HUES64 (cell line): ENCODE results near the gene PDGFA.

Experiments
- H3K27ac ChIP-seq: 2 replicates; pipeline ENCODE4 v1.7.0; 2013; ENCODE audit warnings: low read depth, low read length, inconsistent platforms
- H3K27me3 ChIP-seq: 2 replicates; pipeline ENCODE4 v1.6.1; 2013; ENCODE audit warnings: mild to moderate bottlenecking, low read length; ENCODE audit not compliant: insufficient read depth
- H3K36me3 ChIP-seq: 2 replicates; pipeline ENCODE4 v1.6.1; 2013; ENCODE audit warnings: mild to moderate bottlenecking, low read length; ENCODE audit not compliant: insufficient read depth
- H3K4me1 ChIP-seq: 2 replicates; pipeline ENCODE4 v1.6.1; 2013; ENCODE audit warnings: mild to moderate bottlenecking, low read length, moderate library complexity; ENCODE audit not compliant: insufficient read depth
- H3K4me3 ChIP-seq: 2 replicates; pipeline ENCODE4 v1.5.1; 2013; ENCODE audit warnings: mild to moderate bottlenecking, low read length, moderate library complexity
- H3K9ac ChIP-seq: 2 replicates; pipeline ENCODE4 v1.6.1; 2013; ENCODE audit warnings: mild to moderate bottlenecking, low read depth, low read length
- H3K9me3 ChIP-seq: 2 replicates; pipeline ENCODE4 v1.6.1; 2013; ENCODE audit warnings: low read depth, low read length; ENCODE audit not compliant: insufficient read depth
- WGBS: fragments of 150-250, 120-280 bp; methylation state at CpG from one replicate; pipeline ENCODE4 v1.1.7; 2013; ENCODE audit warnings: missing lambda C conversion rate; 5-methylcytosine and 5-hydroxymethylcytosine counted together

PDGFA gene

DNA sequence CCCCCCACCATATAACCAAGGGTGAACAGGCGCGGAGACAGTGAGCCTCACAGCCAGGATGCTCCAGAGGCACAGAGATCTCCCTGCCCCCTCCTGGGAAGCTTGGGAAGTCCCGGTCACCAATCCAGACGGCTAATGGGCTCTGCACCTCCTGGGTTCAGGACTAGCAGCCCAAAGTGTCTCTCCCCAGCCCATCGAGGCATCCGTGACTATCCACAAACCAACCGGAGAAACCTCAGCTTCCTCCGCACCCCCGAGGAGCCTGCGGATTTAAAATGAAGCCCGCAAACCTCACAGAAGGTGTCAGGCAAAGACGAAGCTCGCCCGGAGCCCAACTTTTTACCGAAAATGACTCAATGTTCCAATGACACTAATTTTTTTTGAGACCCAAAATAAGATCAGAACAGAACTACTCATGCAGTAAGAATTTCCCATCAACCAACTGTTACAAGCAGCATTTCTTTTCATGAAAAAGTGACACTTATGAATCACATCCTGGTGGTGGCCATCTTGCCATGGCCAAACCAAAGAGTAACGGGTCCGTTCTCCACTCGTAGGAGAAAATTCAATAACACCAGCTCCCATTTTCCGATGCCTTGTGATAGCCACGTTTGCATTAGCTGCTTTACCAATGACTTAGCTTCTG lies 6.0 kb downstream of the PDGFA start:
- peaks cover 22% of the 10 kb centered on the region for H3K4me1 ChIP-seq
- WGBS: 88% methylated on average over 20 of the region's 20 CpGs
- H3K4me3 ChIP-seq: no peak overlapping the region
- no peaks in the 10 kb centered on the region for H3K9me3 ChIP-seq
- no peak overlapping the region for H3K27ac ChIP-seq
- no peak overlapping the region for H3K9ac ChIP-seq
- H3K36me3 ChIP-seq: peaks cover 24% of the 10 kb centered on the region
- H3K27me3 ChIP-seq: peaks cover 16% of the 10 kb centered on the region

DNA sequence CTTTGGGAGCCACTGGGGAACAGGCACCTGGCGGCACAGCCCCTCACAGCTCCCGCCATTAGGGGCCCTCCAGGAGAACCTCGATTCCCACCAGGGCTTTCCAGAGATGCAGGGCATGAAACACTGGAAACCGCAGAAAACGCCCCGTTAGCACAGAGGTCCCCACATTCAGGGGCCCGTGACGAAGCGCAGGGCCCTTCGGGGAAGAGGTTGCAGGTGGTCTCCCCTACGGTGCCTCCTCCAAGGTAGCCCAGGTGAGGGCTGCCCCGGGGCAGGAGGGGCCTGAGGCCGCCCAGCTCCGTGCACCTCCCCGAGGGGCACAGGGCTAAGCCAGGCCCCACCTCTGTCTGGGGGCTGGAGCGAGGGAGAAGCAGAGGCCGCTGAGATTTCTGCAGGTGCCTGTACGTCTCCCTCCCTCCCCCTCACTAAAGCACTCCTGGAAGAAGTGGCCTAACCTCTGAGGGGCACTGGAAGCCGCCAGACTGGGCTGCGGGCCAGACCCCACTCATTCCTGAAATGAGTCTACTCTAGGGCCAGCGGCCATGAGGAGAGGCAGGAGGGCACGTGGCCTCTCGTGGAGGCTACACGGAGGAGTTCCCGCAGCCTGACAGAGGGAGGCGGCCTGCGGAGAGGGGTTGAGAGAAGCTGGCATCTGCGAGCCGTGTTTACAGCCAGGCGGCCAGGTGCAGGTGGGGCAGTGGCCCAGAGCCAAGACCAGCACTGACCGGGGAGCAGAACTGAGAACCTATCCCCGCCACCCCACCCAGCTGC lies 6.9 kb downstream of the PDGFA start:
- peaks cover 22% of the 10 kb centered on the region for H3K4me1 ChIP-seq
- WGBS: 92% methylated on average over 32 of the region's 32 CpGs
- H3K27me3 ChIP-seq: peaks cover 10% of the 10 kb centered on the region
- H3K27ac ChIP-seq: no peak overlapping the region
- no peak overlapping the region for H3K4me3 ChIP-seq
- H3K9me3 ChIP-seq: no peaks in the 10 kb centered on the region
- H3K9ac ChIP-seq: no peak overlapping the region
- H3K36me3 ChIP-seq: peaks cover 33% of the 10 kb centered on the region

DNA sequence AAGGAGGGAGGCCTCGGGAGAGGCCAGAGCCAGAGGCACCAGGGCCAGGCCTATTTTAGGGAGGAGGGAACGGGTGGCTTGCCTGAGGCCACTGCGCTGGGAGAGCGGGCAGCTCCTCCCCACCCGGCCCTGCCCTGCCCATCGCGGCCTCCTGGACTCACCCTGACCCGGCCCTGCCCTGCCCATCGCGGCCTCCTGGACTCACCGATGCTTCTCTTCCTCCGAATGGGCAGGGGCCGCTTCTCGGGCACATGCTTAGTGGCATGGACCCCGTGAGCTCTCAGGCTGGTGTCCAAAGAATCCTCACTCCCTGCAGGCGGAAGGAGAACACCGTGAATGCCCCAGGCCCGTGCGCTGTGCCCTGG lies 7.5 kb downstream of the PDGFA start:
- no peaks in the 10 kb centered on the region for H3K9me3 ChIP-seq
- 92% methylated on average over 19 of the region's 19 CpGs for WGBS

DNA sequence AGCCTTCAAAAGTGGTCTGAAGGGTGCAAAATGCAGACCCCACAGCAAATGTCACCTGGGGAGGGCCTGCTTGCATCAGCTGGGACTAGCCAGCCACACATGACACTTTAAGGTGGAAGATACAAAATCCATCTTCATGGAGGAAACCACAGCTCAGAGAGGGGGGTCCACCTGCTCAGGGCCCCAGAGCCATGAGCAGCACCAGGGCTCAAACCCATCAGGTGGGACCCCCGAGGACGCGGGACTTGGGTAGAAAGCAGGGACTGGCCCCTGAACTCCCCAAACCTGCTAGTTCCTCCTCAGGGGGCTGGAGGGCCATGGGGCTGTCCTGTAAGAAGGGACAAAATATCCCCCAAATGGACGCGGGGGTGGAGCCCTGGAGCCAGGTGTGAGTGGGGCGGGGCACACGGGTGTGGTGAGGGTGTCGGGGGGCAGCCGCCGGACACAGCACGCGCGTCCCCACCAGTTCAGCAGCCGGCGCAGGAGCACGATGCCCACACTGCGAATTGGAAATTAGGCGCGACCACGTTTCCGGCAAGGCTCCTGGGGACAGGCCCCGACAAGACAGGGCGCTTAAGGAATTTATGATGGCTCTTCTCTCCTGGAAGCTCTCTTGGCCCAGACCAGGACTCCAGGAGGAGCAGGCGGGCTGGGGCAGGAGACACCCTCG lies 8.0 kb downstream of the PDGFA start:
- no peak overlapping the region for H3K27ac ChIP-seq
- H3K4me1 ChIP-seq: peaks cover 22% of the 10 kb centered on the region
- peaks cover under 1% of the 10 kb centered on the region; the same call in 1 of the 2 replicates for H3K27me3 ChIP-seq
- no peak overlapping the region for H3K9ac ChIP-seq
- 93% methylated on average over 25 of the region's 25 CpGs for WGBS
- H3K9me3 ChIP-seq: no peaks in the 10 kb centered on the region
- peaks cover 40% of the 10 kb centered on the region for H3K36me3 ChIP-seq
- H3K4me3 ChIP-seq: no peak overlapping the region

More for the DNA sequence above, 7.5 kb downstream of the PDGFA start:
- H3K36me3 ChIP-seq: peaks cover 36% of the 10 kb centered on the region
- peaks cover 6% of the 10 kb centered on the region for H3K27me3 ChIP-seq
- no peak overlapping the region for H3K9ac ChIP-seq
- peaks cover 22% of the 10 kb centered on the region for H3K4me1 ChIP-seq
- H3K27ac ChIP-seq: no peak overlapping the region
- no peak overlapping the region for H3K4me3 ChIP-seq

DNA sequence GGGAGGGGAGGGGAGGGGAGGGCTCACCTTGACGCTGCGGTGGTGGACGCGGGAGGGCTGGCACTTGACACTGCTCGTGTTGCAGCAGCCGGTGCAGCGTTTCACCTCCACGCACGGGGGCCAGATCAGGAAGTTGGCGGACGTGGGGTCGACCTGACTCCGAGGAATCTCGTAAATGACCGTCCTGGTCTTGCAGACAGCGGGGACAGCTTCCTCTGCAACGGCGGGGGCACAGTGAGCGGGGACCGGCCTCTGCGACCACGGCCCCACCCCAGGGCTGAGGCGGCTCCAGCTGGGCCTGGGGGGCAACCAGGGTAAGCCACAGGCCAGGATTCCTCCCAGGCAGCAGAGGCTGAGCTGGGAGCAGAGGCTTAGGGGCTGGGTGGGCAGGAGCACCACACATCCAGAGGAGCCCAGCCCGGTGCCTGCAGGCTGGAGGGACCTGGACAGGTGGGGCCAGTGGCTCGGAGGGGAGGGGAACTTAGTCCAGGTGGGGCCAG lies 8.8 kb downstream of the PDGFA start:
- Histone ChIP-seq H3K9me3 (no peaks in the 10 kb centered on the region), H3K4me1 (peaks cover 19% of the 10 kb centered on the region), H3K9ac (no peak overlapping the region), H3K27me3 (no peaks in the 10 kb centered on the region), H3K27ac (no peak overlapping the region), H3K4me3 (no peak overlapping the region), H3K36me3 (peaks cover 45% of the 10 kb centered on the region)
- WGBS: 91% methylated on average over 25 of the region's 25 CpGs

DNA sequence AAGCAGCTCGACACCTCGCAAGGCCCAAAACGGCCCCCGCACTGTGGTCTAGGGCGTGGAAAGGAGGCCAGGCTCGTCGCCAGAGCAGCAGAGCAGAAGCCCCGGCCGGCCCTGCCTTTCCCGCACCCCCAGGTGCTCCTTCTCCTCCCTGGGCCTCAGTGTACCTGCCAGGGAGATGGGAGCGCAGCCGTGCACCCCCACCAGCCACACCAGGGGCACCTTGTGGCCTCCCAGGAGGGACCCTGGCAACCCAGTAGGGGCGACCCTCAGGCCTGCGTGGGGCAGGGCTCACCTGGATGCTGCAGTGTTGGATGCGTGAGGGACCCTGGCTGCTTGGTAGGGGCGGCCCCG lies 9.5 kb downstream of the PDGFA start:
- Histone ChIP-seq H3K9me3 (no peaks in the 10 kb centered on the region), H3K4me3 (no peak overlapping the region), H3K36me3 (peaks cover 50% of the 10 kb centered on the region), H3K27ac (no peak overlapping the region), H3K27me3 (no peaks in the 10 kb centered on the region), H3K9ac (no peak overlapping the region), H3K4me1 (peaks cover 13% of the 10 kb centered on the region)
- WGBS: 94% methylated on average over 17 of the region's 17 CpGs

DNA sequence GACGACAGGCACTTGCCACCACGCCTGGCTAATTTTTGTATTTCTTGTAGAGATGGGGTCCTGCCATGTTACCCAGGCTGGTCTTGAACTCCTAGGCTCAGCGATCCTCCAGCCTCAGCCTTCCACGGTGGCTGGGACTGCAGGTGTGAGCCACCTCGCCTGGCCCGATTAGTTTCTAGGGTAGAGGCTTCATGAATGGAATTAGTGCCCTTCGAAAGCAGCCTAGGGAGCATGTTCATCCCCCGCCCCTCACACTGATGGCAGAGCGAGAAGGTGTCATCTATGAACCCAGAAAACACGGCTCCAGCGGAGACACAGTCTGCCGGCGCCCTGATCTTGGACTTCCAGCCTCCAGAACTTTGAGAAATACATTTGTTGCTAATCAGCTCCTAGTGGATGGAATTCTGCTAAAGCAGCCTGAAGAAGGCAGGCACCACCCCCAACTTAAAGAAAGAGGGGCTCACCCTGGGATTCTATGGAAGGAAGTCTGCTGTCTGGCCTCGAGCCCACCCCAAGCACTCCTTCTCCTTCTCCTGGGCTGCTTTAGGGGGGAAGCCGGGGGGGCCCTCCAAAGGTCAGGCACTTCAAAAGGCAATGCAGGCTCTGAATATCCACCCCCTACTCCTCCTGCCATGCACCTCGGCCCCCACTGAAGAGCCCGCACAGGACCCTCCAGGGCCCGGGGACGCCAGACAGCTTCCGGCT lies 10.1 kb downstream of the PDGFA start:
- 95% methylated on average over 20 of the region's 20 CpGs for WGBS
- no peaks in the 10 kb centered on the region for H3K9me3 ChIP-seq
- no peaks in the 10 kb centered on the region for H3K27me3 ChIP-seq
- H3K36me3 ChIP-seq: peaks cover 50% of the 10 kb centered on the region
- H3K27ac ChIP-seq: no peak overlapping the region
- H3K4me1 ChIP-seq: peaks cover 7% of the 10 kb centered on the region
- no peak overlapping the region for H3K4me3 ChIP-seq
- no peak overlapping the region for H3K9ac ChIP-seq

DNA sequence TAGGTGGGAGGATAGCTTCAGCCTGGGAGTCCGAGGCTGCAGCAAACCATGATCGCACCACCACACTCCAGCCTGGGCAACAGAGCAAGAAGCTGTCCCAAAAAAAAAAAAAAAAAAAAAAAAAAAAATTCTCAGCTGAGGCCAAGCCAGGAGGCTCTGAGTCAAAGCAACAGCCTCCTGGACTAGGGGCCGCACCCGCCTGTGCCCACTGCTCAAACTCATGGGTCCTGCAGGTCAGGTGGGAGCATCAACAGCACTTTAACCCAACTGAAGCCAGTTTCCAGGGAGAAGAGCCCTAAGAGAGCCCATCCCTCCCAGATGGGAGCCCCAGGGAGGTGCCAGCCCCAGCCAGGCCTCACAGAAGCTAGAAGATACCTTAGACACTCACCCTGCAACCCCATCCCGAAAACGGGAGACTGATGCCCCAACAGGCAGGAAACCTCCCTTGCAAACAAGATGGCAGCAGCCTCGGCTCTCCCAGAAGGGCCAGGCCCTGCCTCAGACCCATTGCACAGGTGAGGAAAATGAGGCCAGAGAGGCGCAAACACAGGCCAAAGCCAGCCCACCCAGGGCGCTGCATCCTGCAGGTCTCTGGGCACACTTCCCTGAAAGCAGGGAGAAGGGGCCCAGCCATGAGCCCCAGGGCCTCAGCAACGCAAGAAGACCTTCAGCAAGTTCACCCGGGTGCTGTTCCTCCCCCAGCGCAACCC lies 11.0 kb downstream of the PDGFA start:
- H3K4me3 ChIP-seq: no peak overlapping the region
- H3K9ac ChIP-seq: no peak overlapping the region
- 96% methylated on average over 12 of the region's 12 CpGs for WGBS
- H3K9me3 ChIP-seq: no peaks in the 10 kb centered on the region
- H3K27ac ChIP-seq: no peak overlapping the region
- no peaks in the 10 kb centered on the region; the same call in 1 of the 2 replicates for H3K4me1 ChIP-seq
- H3K27me3 ChIP-seq: no peaks in the 10 kb centered on the region
- peaks cover 50% of the 10 kb centered on the region for H3K36me3 ChIP-seq

DNA sequence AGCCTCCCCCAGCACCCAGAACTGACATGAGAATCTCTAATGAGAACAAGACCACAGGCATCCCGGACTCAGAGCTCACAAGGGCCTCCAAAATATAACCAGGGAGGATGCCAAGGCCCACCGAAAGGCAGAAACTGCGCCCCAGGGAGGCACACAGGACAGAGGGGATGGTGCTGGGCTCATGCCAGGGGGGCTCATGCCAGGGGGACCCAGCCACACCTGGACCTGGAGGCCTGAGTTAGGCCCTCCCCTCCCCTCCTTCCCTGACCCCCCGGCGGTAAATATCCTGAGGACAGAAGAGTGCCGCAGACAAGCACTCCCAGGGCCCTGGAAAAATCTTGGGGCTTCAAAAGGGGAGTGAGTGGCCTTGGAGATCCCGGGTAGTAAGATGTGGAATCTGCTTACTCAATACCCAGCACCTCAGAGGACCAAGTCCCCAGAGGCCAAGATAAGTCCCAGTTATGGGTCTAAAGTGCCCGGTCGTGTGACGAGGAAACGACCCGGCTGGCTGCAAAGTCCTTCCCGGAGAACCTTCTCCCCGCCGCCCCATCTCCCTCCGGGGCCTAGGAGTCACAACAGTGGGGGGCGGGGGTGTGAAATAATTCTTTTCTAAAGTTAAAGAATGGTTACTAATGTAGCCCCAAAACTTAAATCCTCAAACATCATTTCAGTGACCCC lies 11.9 kb downstream of the PDGFA start:
- no peaks in the 10 kb centered on the region for H3K4me1 ChIP-seq
- peaks cover 52% of the 10 kb centered on the region for H3K36me3 ChIP-seq
- no peaks in the 10 kb centered on the region for H3K9me3 ChIP-seq
- 86% methylated on average over 13 of the region's 17 CpGs for WGBS
- no peaks in the 10 kb centered on the region for H3K27me3 ChIP-seq
- no peak overlapping the region for H3K4me3 ChIP-seq
- no peak overlapping the region for H3K9ac ChIP-seq
- no peak overlapping the region for H3K27ac ChIP-seq

DNA sequence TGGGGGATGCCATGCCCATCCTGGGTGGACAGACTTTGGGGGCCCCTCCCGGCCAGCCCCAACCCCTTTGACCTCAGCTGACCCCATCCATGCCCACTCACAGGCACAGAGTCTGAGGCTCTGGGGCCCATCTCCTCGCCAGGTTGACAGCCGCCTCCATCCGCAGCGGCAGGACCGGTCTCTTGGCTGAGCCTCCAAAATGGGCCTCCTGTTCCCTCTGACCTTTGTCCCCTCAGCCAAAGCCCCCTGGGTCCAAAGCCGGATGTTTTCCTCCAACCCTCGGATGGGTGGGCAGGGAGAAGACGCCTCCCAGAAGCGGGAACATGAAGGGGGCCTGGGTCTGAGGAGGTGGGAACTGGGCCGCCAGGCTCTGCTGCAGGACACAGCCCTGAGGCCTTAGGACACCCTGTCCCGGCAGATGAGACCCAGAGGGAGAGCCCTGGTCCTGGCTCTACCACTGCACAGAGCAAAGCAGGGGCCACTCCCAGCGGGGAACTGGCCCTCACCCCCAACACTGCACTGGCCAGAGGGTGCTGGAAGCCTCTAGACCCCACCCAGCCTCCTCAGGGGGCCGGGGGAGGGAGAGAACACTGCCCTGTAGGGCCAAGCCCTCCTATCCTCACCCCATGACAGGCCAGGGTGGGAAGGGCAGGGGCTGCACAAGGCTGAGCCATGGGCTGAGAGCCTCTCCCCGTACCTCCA lies 12.6 kb downstream of the PDGFA start:
- Histone ChIP-seq H3K36me3 (peaks cover 57% of the 10 kb centered on the region), H3K27ac (no peak overlapping the region), H3K27me3 (no peaks in the 10 kb centered on the region), H3K4me3 (no peak overlapping the region), H3K4me1 (no peaks in the 10 kb centered on the region), H3K9ac (no peak overlapping the region), H3K9me3 (no peaks in the 10 kb centered on the region)
- 94% methylated on average over 15 of the region's 15 CpGs for WGBS
